K562 (cell line): ENCODE measurements around the gene HEMGN. TPM values are rescaled to one million over a fixed set of nuclear protein-coding genes. Genes with fewer than 3 reads are reported as not detected.

ENCODE experiments used
- BMI1 ChIP-seq: fragments of 150-350 bp; IDR thresholded peaks from 2 replicates; pipeline ENCODE4 v1.6.1; 2014; ENCODE audit warnings: low read length
- COPS2 ChIP-seq: fragments of 450-650 bp; conservative IDR thresholded peaks from 2 replicates; pipeline ENCODE4 v1.6.1; 2016; ENCODE audit warnings: mild to moderate bottlenecking, moderate library complexity
- E2F6 ChIP-seq, 2 experiments: IDR thresholded peaks; 2 replicates each; pipeline ENCODE4 v1.6.1; 2011; ENCODE audit warnings: borderline replicate concordance in 1 of 2, control low read depth in 1 of 2, low read depth in 1 of 2, low read length in 1 of 2, mild to moderate bottlenecking in 1 of 2, mixed read lengths in 1 of 2, moderate library complexity in 1 of 2; ENCODE audit not compliant: insufficient read depth in 1 of 2, insufficient read length in 1 of 2, poor library complexity in 1 of 2, severe bottlenecking in 1 of 2; ENCODE audit errors: extremely low read depth in 1 of 2
- FOXA3 ChIP-seq, 2 experiments: fragments of 450-650 bp in 1 of 2; sonication (generic) in 1 of 2; formaldehyde crosslinking; IDR thresholded peaks in 1 of 2; conservative IDR thresholded peaks in 1 of 2; 2 replicates each; pipeline versions ENCODE4 v1.4.0 to v1.8.0; 2020 to 2022; ENCODE audit warnings: mild to moderate bottlenecking in 2 of 2, missing genetic modification reagents in 1 of 2
- GABPA ChIP-seq: fragments of 200-800 bp; sonication (Bioruptor generic); conservative IDR thresholded peaks from 2 replicates; pipeline ENCODE4 v1.6.1; 2016; ENCODE audit warnings: low read depth, missing genetic modification characterization, missing compliant biosample characterization
- HINFP ChIP-seq: fragments of 450-650 bp; conservative IDR thresholded peaks from 2 replicates; pipeline ENCODE4 v1.6.1; 2016; ENCODE audit warnings: missing genetic modification characterization, low read depth, mild to moderate bottlenecking, control low read depth, missing compliant biosample characterization
- KLF16 ChIP-seq: IDR thresholded peaks from 2 replicates; pipeline ENCODE4 v1.6.1; 2016; ENCODE audit warnings: antibody characterized with exemption
- LCOR ChIP-seq: sonication (generic); formaldehyde crosslinking; IDR thresholded peaks from 2 replicates; pipeline ENCODE4 v1.8.0; 2022; ENCODE audit warnings: mild to moderate bottlenecking, missing genetic modification reagents
- NFIC ChIP-seq: fragments of 450-650 bp; IDR thresholded peaks from 2 replicates; pipeline ENCODE4 v1.6.1; 2017; ENCODE audit warnings: mild to moderate bottlenecking, inconsistent platforms
- PHF20 ChIP-seq: fragments of 450-650 bp; IDR thresholded peaks from 2 replicates; pipeline ENCODE4 v1.6.1; 2018; ENCODE audit not compliant: partially characterized antibody
- SREBF1 ChIP-seq: fragments of 150-350 bp; IDR thresholded peaks from 2 replicates; pipeline ENCODE4 v1.6.1; 2014; ENCODE audit warnings: antibody characterized with exemption, low read depth, low read length, borderline replicate concordance
- TARDBP ChIP-seq: fragments of 450-650 bp; IDR thresholded peaks from 2 replicates; pipeline ENCODE4 v1.6.1; 2016
- ZKSCAN1 ChIP-seq: fragments of 150-350 bp; IDR thresholded peaks from 2 replicates; pipeline ENCODE4 v1.6.1; 2016; ENCODE audit warnings: low read depth, low read length
- polyA plus RNA-seq, 8 experiments: library from polyadenylated mRNA; depleted of rRNA in 4 of 8; stranded (reverse) in 5 of 8; unstranded in 3 of 8; fragments of >200 nt; fragmentation: Nextera tagmentation in 2 of 8; fragmentation: Illumina TruSeq in 1 of 8; extraction: Ambion mirVana in 2 of 8; extraction: Trizol in 1 of 8; gene quantifications; 2 replicates each; pipeline versions ENCODE4 v1.2.1 to v1.2.3, GENCODE V29; 2011 to 2014; ENCODE audit warnings: inconsistent platforms in 1 of 8, missing spikeins in 1 of 8
- total RNA-seq, 7 experiments: library from RNA; depleted of rRNA in 6 of 7; stranded (reverse); fragments of >200 nt in 6 of 7; fragmentation: Illumina TruSeq in 2 of 7; extraction: Trizol in 2 of 7; gene quantifications; 2 replicates each; pipeline versions ENCODE4 v1.2.1 to v1.2.3, GENCODE V29; 2011 to 2021; ENCODE audit warnings: low replicate concordance in 1 of 7
- TF ChIP-seq, protein P1 (sequence below), 2 experiments: fragments of 450-650 bp; IDR thresholded peaks; 2 replicates each; pipeline ENCODE4 v1.6.1; 2016; ENCODE audit warnings: mild to moderate bottlenecking in 2 of 2, borderline replicate concordance in 1 of 2, low read depth in 1 of 2, moderate library complexity in 1 of 2
- TF ChIP-seq, protein P2 (sequence below): sonication (generic); formaldehyde crosslinking; IDR thresholded peaks from 2 replicates; pipeline ENCODE4 v1.8.0; 2022; ENCODE audit warnings: mild to moderate bottlenecking, missing genetic modification reagents

Gene HEMGN
- total and polyA plus RNA-seq, 9 of the 15 experiments (the other 6 are each of a cell fraction or from before 2014, with no cell fraction given) = 56.3 to 258 (median 137) TPM

GRCh38 chr9:97938081-97938644 is at the start of gene HEMGN (continued):
- TF ChIP-seq, protein P1, sequence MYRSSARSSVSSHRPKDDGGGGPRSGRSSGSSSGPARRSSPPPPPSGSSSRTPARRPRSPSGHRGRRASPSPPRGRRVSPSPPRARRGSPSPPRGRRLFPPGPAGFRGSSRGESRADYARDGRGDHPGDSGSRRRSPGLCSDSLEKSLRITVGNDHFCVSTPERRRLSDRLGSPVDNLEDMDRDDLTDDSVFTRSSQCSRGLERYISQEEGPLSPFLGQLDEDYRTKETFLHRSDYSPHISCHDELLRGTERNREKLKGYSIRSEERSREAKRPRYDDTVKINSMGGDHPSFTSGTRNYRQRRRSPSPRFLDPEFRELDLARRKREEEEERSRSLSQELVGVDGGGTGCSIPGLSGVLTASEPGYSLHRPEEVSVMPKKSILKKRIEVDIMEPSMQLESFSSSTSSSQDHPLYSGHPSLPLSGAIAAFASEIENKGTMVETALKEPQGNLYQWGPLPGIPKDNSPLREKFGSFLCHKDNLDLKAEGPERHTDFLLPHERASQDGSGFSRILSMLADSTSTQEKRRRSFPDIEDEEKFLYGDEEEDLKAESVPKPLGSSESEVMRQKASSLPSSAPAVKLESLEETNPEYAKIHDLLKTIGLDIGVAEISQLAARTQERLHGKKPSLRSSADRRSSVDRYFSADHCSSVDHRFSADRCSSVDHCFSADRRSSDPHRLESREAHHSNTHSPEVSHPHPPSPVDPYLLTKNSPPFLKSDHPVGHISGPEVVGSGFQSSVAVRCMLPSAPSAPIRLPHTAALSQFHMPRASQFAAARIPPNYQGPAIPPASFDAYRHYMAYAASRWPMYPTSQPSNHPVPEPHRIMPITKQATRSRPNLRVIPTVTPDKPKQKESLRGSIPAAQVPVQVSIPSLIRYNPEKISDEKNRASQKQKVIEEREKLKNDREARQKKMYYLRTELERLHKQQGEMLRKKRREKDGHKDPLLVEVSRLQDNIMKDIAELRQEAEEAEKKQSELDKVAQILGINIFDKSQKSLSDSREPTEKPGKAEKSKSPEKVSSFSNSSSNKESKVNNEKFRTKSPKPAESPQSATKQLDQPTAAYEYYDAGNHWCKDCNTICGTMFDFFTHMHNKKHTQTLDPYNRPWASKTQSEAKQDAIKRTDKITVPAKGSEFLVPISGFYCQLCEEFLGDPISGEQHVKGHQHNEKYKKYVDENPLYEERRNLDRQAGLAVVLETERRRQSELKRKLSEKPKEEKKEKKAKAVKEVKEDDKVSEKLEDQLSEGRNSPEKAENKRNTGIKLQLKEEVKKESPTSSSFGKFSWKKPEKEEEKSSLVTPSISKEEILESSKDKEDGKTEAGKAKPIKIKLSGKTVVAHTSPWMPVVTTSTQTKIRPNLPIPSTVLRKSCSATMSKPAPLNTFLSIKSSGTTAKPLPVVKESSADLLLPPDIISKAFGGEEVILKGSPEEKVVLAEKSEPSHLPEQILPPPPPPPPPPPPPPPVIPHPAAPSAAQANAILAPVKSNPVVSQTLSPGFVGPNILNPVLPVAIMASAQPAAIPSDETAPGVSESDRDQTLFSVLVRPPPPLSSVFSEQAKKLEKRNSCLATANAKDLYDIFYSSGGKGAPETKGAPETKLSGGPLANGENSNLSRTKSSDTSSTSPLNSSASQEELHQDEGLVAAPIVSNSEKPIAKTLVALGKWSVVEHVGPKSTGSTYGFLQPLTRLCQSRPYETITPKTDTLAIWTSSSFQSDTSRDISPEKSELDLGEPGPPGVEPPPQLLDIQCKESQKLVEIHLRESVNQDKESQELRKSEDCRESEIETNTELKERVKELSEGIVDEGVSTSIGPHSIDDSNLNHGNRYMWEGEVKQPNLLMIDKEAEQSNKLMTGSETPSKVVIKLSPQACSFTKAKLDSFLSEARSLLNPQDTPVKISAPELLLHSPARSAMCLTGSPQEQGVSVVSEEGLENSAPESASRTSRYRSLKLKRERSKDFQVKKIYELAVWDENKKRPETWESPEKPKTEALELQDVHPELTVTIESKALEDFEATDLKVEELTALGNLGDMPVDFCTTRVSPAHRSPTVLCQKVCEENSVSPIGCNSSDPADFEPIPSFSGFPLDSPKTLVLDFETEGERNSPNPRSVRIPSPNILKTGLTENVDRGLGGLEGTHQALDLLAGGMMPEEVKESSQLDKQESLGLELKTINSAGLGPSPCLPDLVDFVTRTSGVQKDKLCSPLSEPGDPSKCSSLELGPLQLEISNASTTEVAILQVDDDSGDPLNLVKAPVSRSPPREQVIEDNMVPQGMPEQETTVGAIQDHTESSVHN (IDR thresholded peaks at IDR 0.05; ENCODE audit: borderline replicate concordance in 1 of 2, low read depth in 1 of 2) = no peak
- no peak for TF ChIP-seq HINFP (tag)
- TF ChIP-seq LCOR (CRISPR knock-in tag) = 0 out of 2 replicates have a peak, but pooled peaks have one; percentile 43
- peak; percentile 51 to 67 for TF ChIP-seq E2F6 (IDR thresholded peaks at IDR 0.05; ENCODE audit: borderline replicate concordance in 1 of 2, extremely low read depth in 1 of 2, insufficient read depth in 1 of 2, insufficient read length in 1 of 2, low read depth in 1 of 2, low read length in 1 of 2, poor library complexity in 1 of 2, severe bottlenecking in 1 of 2)
- peak; percentile 97 for TF ChIP-seq KLF16
- TF ChIP-seq COPS2 = no peak
- TF ChIP-seq, protein P2, sequence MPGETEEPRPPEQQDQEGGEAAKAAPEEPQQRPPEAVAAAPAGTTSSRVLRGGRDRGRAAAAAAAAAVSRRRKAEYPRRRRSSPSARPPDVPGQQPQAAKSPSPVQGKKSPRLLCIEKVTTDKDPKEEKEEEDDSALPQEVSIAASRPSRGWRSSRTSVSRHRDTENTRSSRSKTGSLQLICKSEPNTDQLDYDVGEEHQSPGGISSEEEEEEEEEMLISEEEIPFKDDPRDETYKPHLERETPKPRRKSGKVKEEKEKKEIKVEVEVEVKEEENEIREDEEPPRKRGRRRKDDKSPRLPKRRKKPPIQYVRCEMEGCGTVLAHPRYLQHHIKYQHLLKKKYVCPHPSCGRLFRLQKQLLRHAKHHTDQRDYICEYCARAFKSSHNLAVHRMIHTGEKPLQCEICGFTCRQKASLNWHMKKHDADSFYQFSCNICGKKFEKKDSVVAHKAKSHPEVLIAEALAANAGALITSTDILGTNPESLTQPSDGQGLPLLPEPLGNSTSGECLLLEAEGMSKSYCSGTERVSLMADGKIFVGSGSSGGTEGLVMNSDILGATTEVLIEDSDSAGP (CRISPR knock-in tag) = no peak
- peak; percentile 88 for TF ChIP-seq NFIC
- TF ChIP-seq ZKSCAN1 = peak; percentile 47; the same call in 1 of the 2 replicates
- TF ChIP-seq PHF20 = no peak
- no peak for TF ChIP-seq BMI1
- TF ChIP-seq SREBF1 = no peak
- no peak for TF ChIP-seq TARDBP
- TF ChIP-seq GABPA (tag) = no peak
- peak in 1 of 2 experiments; percentile 63; a peak in 2 of 4 replicates for TF ChIP-seq FOXA3 (CRISPR knock-in tag; conservative IDR thresholded peaks at IDR 0.05 in 1 of 2, IDR thresholded peaks at IDR 0.05 in 1 of 2)
